HG02610 (cell line): ENCODE data around the gene IL36RN.
A peak's percentile ranks its signal among the peaks of the same experiment; 100 is the strongest.
"Not testable (repeated sequence)": the region's sequence is repeated elsewhere in the genome, so short reads cannot be mapped to it uniquely, and the experiment has no call there.

Experiments
- ATAC-seq: cut with Tn5 transposase; IDR thresholded peaks from one replicate; pipeline ENCODE4 v1.9.1; 2021; ENCODE audit warnings: mild to moderate bottlenecking, moderate library complexity; ENCODE audit not compliant: unreplicated experiment

IL36RN gene

DNA sequence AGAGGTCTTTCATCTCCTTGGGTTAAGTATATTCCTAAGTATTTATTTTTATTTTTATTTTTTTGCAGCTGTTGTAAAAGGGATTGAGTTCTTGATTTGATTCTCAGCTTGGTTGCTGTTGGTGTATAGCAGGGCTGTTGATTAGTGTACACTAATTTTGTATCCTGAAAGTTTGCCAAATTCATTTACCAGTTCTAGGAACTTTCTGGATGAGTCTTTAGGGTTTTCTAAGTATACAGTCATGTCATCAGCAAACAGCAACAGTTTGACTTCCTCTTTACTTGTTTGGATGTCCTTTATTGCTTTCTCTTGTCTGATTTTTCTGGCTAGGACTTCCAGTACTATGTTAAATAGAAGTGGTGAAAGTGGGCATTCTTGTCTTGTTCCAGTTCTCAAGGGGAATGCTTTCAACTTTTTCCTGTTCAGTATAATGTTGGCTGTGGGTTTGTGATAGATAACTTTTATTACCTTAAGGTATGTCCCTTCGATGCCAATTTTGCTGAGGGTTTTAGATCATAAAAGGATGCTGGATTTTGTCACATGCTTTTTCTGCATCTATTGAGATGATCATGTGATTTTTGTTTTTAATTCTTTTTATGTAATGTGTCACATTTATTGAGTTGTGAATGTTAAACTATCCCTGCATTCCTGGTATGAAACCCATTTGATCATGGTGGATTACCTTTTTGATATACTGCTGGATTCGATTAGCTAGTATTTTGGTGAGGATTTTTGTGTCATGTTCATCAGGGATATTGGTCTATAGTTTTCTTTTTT, 38.0 kb downstream of the IL36RN start:
- not testable (repeated sequence) for ATAC-seq

DNA sequence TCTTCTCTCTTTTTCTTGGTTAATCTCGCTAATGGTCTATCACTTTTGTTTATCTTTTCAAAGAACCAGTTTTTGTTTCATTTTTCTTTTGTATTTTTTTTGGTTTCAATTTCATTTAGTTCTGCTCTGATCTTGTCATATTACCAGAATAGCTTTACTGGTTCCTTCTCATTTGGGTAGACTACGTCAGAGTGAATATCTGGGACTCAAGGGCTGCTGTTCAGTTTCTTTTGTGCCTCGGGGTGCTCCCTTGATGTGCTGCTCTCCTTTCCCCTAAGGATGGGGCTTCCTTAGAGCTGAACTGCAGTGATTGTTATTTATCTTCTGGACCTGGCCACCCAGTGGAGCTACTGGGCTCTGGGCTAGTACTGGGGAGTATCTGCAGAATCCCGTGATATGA, 39.0 kb downstream of the IL36RN start:
- ATAC-seq: peak; percentile 57

DNA sequence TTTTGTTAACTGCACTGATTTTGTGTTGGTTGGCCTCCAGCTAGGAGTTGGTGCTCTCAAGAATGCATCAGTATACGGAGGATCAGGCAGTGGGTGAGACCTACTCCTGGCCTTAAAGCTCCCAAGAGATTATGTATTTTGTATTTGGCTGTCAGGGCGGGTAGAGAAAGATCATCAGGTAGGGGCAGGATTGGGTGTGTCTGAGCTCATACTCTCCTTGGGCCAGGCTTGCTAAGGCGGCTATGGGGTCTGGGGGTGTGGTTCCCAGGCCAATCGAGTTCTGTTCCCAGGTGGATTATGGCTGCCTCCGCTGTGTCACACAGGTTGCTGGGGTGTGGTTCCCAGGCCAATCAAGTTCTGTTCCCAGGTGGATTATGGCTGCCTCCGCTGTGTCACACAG, 39.5 kb downstream of the IL36RN start:
- ATAC-seq: no peak

DNA sequence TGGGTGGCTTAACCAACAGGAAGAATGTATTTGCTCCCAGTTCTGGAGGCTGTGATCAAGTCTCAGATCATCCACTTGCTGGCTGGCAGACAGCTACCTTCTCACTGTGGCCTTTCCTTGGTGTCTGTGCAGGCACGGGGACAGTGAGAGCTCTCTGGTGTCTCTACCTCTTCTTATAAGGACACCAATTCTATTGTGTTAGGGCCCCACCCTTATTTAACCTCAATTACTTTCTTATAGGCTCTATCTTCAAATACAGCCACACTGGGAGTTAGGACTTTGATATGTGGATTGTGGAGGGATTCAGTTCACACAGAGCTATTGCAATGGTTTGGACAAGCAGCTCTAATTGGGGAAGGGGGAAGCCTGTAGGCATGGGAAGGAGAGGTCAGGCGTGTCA, 43.1 kb downstream of the IL36RN start:
- ATAC-seq: no peak

DNA sequence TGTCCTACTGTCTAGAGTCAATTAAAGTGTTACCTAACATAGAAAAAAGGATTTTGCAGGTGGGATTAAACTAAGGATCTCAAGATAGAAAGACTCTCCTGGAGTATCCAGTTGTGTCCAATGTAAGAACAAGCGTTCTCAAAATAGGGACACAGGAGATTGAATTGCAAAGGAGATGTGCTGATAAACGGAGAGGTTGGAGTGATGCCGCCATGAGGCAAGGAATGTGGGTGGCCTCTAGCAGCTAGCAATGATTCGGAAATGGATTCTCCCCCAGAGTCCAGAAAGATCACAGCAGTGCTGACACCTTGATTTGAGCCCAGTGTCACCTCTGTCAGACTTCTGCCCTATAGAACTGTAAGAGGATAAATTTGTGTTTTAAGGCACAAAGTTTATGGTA, 44.3 kb downstream of the IL36RN start:
- ATAC-seq: no peak

DNA sequence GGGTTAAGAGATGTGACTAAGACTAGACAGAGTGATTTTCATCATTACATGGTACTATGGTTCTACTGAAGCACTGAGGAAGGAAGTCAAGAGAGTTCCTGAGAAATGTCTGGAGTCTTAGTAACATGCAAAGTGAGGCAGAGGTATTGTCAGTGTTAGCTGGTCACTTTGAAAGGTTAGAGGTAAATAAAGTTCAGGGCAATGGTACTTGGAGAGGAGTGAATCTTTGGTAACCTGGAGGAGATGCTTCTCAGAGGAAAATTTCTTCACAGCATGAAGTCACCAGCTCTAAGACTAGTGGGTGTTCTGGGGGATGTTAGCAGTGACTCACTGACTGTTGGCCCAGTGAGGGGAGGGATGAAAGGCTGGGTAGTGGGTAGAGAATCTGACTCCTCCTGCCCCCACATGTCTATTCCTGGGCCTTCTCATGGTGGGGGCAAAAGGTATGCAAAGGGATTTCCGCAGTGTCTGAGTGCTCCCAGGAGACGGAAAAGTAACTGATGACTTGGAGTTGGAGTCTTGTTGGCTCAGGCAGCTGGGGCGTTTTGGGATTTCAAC, 45.1 kb downstream of the IL36RN start:
- ATAC-seq: no peak

DNA sequence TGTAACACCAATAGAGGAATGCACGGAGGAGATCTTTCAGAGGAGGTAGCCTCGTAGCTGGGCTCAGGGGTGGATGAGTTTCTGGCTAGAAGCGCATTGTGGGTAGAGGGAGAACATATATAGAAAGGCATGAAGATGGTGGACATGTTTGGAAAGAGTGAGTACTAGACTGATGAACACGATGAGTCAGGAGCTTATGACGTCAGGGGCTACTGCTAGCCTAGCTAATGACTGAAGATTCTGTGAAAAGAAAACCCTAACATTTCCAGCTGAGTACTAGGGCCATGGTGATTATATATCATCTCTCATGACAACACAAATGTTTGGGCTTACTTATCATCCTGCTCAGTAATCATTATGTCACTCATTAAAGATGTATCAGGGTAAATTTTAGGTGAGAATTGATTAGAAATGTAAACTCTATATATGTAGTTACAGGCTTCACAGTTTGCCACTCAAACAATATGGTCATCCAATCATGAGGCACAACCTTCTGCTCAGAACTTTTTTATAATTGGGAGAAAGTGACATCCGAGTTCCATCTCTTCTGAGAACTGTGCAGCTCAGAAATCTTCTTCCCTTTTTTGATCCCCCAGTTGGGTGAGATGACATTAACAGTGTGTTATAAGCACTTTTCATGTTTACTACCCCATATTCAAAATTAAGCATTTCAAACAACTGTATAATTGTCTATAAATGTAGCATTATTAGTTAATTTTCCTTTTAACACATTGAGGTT, 46.2 kb downstream of the IL36RN start:
- no peak for ATAC-seq

DNA sequence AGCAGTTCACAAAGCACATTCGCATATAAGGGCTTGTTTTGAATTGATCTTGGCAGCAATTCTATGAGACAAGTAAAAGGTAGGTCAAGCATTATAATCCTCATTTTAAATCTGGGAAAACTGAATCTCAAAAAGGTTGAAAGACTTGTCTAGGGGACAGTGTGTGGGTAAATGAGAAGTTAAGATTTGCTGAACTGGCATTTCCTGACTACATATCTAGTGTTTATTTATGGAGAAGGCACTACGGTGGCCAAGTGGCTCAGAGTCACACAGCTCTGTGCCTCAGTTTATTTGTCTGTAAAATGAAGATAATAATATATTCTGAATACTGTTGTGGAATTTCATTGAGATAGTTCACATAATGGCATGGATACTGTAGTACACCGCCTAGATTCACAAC, 52.1 kb downstream of the IL36RN start:
- ATAC-seq: no peak

DNA sequence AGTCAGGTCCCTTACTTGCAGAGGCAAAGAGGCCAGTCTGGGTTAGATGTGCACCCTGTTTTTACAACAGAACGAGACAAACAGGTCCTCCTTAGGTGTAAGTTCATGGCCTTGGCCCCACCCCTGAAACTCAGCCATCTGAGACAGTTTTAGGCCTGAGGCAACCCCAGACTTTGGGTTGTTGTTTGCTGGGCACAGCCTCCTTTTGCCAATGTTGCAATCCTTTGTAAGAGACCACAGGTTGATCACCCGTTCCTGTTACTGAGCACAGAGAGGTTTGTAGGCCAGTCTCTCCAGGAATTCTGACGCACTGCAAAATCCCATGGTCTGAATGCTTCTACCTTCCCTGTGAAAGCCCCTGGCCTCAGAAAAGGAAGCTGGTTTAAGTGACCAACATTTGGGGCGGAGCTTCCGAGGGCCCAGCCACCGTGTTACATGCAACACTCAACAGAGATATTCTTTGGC, 52.9 kb downstream of the IL36RN start:
- ATAC-seq: no peak

DNA sequence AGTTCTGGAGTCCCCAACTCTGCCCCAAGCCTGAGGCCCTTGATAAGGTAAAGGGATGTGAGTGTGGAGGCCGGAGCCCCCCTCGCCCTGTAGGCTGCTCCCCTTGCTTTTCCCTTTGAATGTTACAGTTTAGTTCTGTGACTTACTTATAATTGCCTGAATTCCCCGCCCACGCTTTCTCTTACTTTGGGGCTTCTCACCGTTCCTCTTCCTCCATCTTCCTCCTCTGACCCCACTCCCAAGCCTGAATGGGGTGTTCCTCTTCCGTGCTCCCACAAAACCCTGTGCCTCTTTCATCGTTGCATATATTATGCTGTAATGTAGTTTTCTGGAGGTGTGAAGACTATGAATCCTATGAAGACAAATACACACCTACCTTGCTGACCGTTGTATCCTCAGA, 53.4 kb downstream of the IL36RN start:
- ATAC-seq: no peak

DNA sequence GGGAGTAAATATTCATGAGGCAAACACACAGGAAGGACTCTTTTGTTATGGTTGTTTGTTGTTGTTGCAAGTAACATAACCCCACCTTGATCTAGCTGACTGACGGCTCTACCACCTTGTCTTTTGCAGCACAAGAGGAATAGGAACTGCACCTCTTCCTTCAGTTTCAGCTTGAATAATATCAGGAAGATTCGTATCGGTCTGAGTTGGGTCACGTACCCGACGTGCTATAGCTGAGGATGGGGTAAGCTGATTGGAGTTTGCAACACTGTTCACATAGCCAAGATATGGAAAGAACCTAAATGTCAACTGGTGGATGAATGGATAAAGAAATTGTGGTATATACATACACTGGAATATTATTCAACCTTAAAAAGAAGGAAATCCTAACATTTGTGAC, 53.9 kb downstream of the IL36RN start:
- ATAC-seq: no peak

DNA sequence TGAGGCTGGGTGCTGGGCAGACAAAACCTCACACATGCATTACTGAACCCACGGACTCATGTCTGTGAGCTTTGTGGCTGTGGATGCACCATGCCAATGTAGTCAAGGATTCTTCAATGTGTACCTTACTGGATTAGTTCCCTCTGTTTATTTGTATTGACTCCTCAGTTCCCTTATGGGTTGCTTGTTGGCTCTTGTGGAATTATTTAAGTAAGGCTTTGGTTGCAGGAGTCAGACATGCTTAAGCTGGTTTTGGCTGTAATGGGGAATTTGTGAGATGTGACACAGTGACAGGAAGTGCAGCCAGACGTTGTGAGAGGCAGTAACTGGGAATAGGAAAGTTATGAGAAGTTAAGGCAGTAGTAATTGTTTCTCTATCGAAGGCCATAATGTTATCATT, 54.8 kb downstream of the IL36RN start:
- no peak for ATAC-seq
